H1 (cell line): ENCODE results near the gene MDK. TPM values are rescaled to one million over a fixed set of nuclear protein-coding genes. Genes with fewer than 3 reads are reported as not detected.
A peak's percentile ranks its signal among the peaks of the same experiment; 100 is the strongest.

Experiments
- CTCF ChIA-PET: fragments of 300-600 bp; sonication (Branson Sonifier 250); formaldehyde crosslinking; loops from one replicate; lab custom pipeline; 2021; ENCODE audit not compliant: partially characterized antibody; lab: Charles Lee
- POLR2A ChIA-PET: fragments of 300-600 bp; sonication (Branson Sonifier 250); formaldehyde crosslinking; loops from one replicate; lab custom pipeline; 2021; ENCODE audit warnings: inconsistent platforms; ENCODE audit not compliant: partially characterized antibody; lab: Charles Lee
- DNase-seq, 2 experiments: peaks; one replicate each; pipeline versions ENCODE4 v3.0.0 to v3.0.0-alpha.2; 2010 to 2022; ENCODE audit warnings: low spot score in 2 of 2, low read depth in 1 of 2, mixed read lengths in 1 of 2
- FAIRE-seq: peaks from 2 replicates; lab custom pipeline; 2011; peaks lifted over from hg19 to GRCh38; lab: Jason Lieb, UNC
- H2AFZ ChIP-seq: 2 replicates; pipeline ENCODE4 v1.8.1; 2012; ENCODE audit warnings: low read length, inconsistent platforms
- H2AK5ac ChIP-seq: 2 replicates; pipeline ENCODE4 v1.6.1; 2013; ENCODE audit warnings: low read depth, low read length
- H2BK120ac ChIP-seq: replicated peaks from 2 replicates; pipeline ENCODE3; 2013; ENCODE audit warnings: low read depth, low read length, inconsistent platforms
- H2BK12ac ChIP-seq: 2 replicates; pipeline ENCODE4 v1.6.1; 2013; ENCODE audit warnings: low read depth, low read length
- H2BK15ac ChIP-seq: 2 replicates; pipeline ENCODE4 v1.6.1; 2013; ENCODE audit warnings: low read length
- H2BK20ac ChIP-seq: 2 replicates; pipeline ENCODE4 v1.6.1; 2013; ENCODE audit warnings: low read length
- H2BK5ac ChIP-seq: 2 replicates; pipeline ENCODE4 v1.6.1; 2013; ENCODE audit warnings: low read depth, low read length
- H3K14ac ChIP-seq: 2 replicates; pipeline ENCODE4 v1.6.1; 2013; ENCODE audit warnings: inconsistent platforms; ENCODE audit not compliant: insufficient read length
- H3K18ac ChIP-seq: 2 replicates; pipeline ENCODE4 v1.6.1; 2013; ENCODE audit warnings: low read length; ENCODE audit errors: extremely low read depth
- H3K23ac ChIP-seq: 2 replicates; pipeline ENCODE4 v1.6.1; 2013; ENCODE audit warnings: inconsistent platforms; ENCODE audit not compliant: insufficient read length
- H3K23me2 ChIP-seq: 2 replicates; pipeline ENCODE4 v1.6.1; 2013; ENCODE audit warnings: low read depth, low read length
- H3K27ac ChIP-seq: 2 replicates; pipeline ENCODE4 v1.6.1; 2011; ENCODE audit warnings: low read depth, low read length, inconsistent platforms
- H3K27me3 ChIP-seq, 4 experiments: replicated peaks in 1 of 4; 1 replicate in 1 of 4; 2 replicates in 3 of 4; pipeline versions ENCODE4 v1.6.1 to v1.8.1; 2011 to 2013; ENCODE audit warnings: low read length in 3 of 4, mild to moderate bottlenecking in 3 of 4, inconsistent platforms in 2 of 4, mixed read lengths in 2 of 4, moderate library complexity in 1 of 4; ENCODE audit not compliant: control insufficient read depth in 3 of 4, insufficient read depth in 3 of 4; ENCODE audit errors: extremely low read depth in 1 of 4
- H3K36me3 ChIP-seq, 4 experiments: 2 replicates each; pipeline versions ENCODE4 v1.6.1 to v1.8.1; 2011 to 2013; ENCODE audit warnings: mild to moderate bottlenecking in 4 of 4, low read length in 3 of 4, moderate library complexity in 2 of 4, control low read depth in 1 of 4, inconsistent platforms in 1 of 4; ENCODE audit not compliant: insufficient read depth in 4 of 4, control insufficient read depth in 2 of 4
- H3K4ac ChIP-seq: replicated peaks from 2 replicates; pipeline ENCODE3; 2013; ENCODE audit warnings: low read length, low read depth, mixed read lengths, inconsistent platforms; ENCODE audit not compliant: insufficient read length
- H3K4me1 ChIP-seq, 4 experiments: replicated peaks in 1 of 4; 1 replicate in 1 of 4; 2 replicates in 3 of 4; pipeline versions ENCODE4 v1.6.1 to v1.8.1; 2011 to 2013; ENCODE audit warnings: low read length in 3 of 4, inconsistent platforms in 2 of 4, mixed read lengths in 1 of 4; ENCODE audit not compliant: insufficient read depth in 4 of 4, control insufficient read depth in 3 of 4
- H3K4me2 ChIP-seq, 2 experiments: 2 replicates each; pipeline versions ENCODE4 v1.6.1 to v1.8.1; 2011 to 2013; ENCODE audit warnings: low read depth in 2 of 2, low read length in 2 of 2, control low read depth in 1 of 2, inconsistent platforms in 1 of 2, mild to moderate bottlenecking in 1 of 2; ENCODE audit not compliant: insufficient read depth in 1 of 2
- H3K4me3 ChIP-seq, 4 experiments: fragments of 200-600, 300-600 bp in 1 of 4; sonication (generic), shearing (Covaris generic), sonication (Bioruptor Twin) in 1 of 4; 2 replicates each; pipeline versions ENCODE4 v1.5.1 to v1.8.1; 2011 to 2016; ENCODE audit warnings: low read length in 4 of 4, low read depth in 3 of 4, control low read depth in 2 of 4, inconsistent platforms in 2 of 4, mild to moderate bottlenecking in 2 of 4, mixed read lengths in 1 of 4, moderate library complexity in 1 of 4; ENCODE audit not compliant: insufficient read depth in 2 of 4; ENCODE audit errors: extremely low read depth in 1 of 4
- H3K56ac ChIP-seq: replicated peaks from 2 replicates; pipeline ENCODE3; 2013; ENCODE audit warnings: low read depth, mild to moderate bottlenecking, mixed read lengths, low read length, inconsistent platforms; ENCODE audit not compliant: insufficient read length
- H3K79me1 ChIP-seq: 2 replicates; pipeline ENCODE4 v1.6.1; 2013; ENCODE audit warnings: low read depth, low read length, control low read depth
- H3K79me2 ChIP-seq, 2 experiments: 2 replicates each; pipeline versions ENCODE4 v1.6.1 to v1.8.1; 2012 to 2013; ENCODE audit warnings: low read length in 2 of 2, mild to moderate bottlenecking in 2 of 2, inconsistent platforms in 1 of 2; ENCODE audit not compliant: insufficient read depth in 2 of 2, control insufficient read depth in 1 of 2
- H3K9ac ChIP-seq, 4 experiments: replicated peaks in 1 of 4; 1 replicate in 1 of 4; 2 replicates in 3 of 4; pipeline versions ENCODE4 v1.6.1 to v1.8.1; 2011 to 2013; ENCODE audit warnings: low read depth in 3 of 4, low read length in 3 of 4, control low read depth in 2 of 4, mild to moderate bottlenecking in 2 of 4, moderate library complexity in 2 of 4, inconsistent platforms in 1 of 4; ENCODE audit errors: extremely low read depth in 1 of 4
- H3K9me3 ChIP-seq, 2 experiments: 2 replicates each; pipeline versions ENCODE4 v1.6.1 to v1.8.1; 2012 to 2013; ENCODE audit warnings: mild to moderate bottlenecking in 2 of 2, moderate library complexity in 2 of 2, control low read depth in 1 of 2, inconsistent platforms in 1 of 2, low read depth in 1 of 2, low read length in 1 of 2, mixed read lengths in 1 of 2; ENCODE audit not compliant: insufficient read depth in 2 of 2
- H4K20me1 ChIP-seq, 2 experiments: replicated peaks in 1 of 2; 2 replicates each; pipeline versions ENCODE3 to v1.8.1; 2011 to 2013; ENCODE audit warnings: inconsistent platforms in 2 of 2, low read length in 2 of 2, mild to moderate bottlenecking in 1 of 2; ENCODE audit not compliant: insufficient read depth in 2 of 2, control insufficient read depth in 1 of 2
- H4K5ac ChIP-seq: 2 replicates; pipeline ENCODE4 v1.6.1; 2013; ENCODE audit warnings: low read length, low read depth, mixed read lengths, inconsistent platforms; ENCODE audit not compliant: insufficient read length
- H4K8ac ChIP-seq: 2 replicates; pipeline ENCODE4 v1.8.0; 2013; ENCODE audit warnings: mild to moderate bottlenecking, moderate library complexity, low read length, inconsistent platforms; ENCODE audit not compliant: insufficient read depth; ENCODE audit errors: extremely low read depth
- H4K91ac ChIP-seq: replicated peaks from 2 replicates; pipeline ENCODE3; 2013; ENCODE audit warnings: low read length, mixed read lengths, inconsistent platforms; ENCODE audit not compliant: insufficient read length
- BRCA1 ChIP-seq: IDR thresholded peaks from 2 replicates; pipeline ENCODE4 v1.6.1; 2012; ENCODE audit warnings: low read depth, low read length, improper control_type of control experiment
- CBX5 ChIP-seq: fragments of 300-800, 300-1000 bp; sonication (generic); IDR thresholded peaks from 2 replicates; pipeline ENCODE4 v1.7.1; 2016; ENCODE audit warnings: antibody characterized with exemption, low read length, low read depth
- CBX8 ChIP-seq: fragments of 300-800, 300-1000 bp; sonication (generic); IDR thresholded peaks from 2 replicates; pipeline ENCODE4 v1.7.1; 2016; ENCODE audit warnings: low read depth, low read length, borderline replicate concordance
- CTCF ChIP-seq, 3 experiments: IDR thresholded peaks; 1 replicate in 2 of 3; 2 replicates in 1 of 3; pipeline versions ENCODE4 v1.5.1 to v1.6.1; 2011; ENCODE audit warnings: low read length in 3 of 3, mild to moderate bottlenecking in 3 of 3, inconsistent platforms in 2 of 3, low read depth in 1 of 3, moderate library complexity in 1 of 3; ENCODE audit not compliant: insufficient read depth in 1 of 3; ENCODE audit errors: control extremely low read depth in 1 of 3
- GABPA ChIP-seq: IDR thresholded peaks from 2 replicates; pipeline ENCODE4 v1.6.1; 2011; ENCODE audit warnings: mild to moderate bottlenecking, low read length, moderate library complexity, borderline replicate concordance; ENCODE audit not compliant: insufficient read depth
- JUND ChIP-seq: IDR thresholded peaks from 2 replicates; pipeline ENCODE4 v1.6.1; 2011; ENCODE audit warnings: mild to moderate bottlenecking, improper control_type of control experiment, low read length
- POLR2AphosphoS5 ChIP-seq: IDR thresholded peaks from 2 replicates; pipeline ENCODE4 v1.6.1; 2011; ENCODE audit warnings: low read depth, low read length
- WGBS, 2 experiments: shearing (Covaris generic) in 1 of 2; methylation state at CpG; one replicate each; pipeline versions ENCODE4 v1.1.6 to v1.1.7; 2013 to 2015; ENCODE audit warnings: low lambda C conversion rate in 2 of 2, mixed read lengths in 2 of 2, inconsistent platforms in 1 of 2, low coverage in 1 of 2, missing lambda C conversion rate in 1 of 2; ENCODE audit not compliant: insufficient replicate concordance in 2 of 2, insufficient coverage in 1 of 2, insufficient read length in 1 of 2; ENCODE audit errors: extremely low coverage in 1 of 2, missing lambda C conversion rate in 1 of 2; 5-methylcytosine and 5-hydroxymethylcytosine counted together
- polyA plus RNA-seq, 7 experiments: library from polyadenylated mRNA; depleted of rRNA in 3 of 7; stranded (reverse) in 5 of 7; unstranded in 2 of 7; fragments of >200 nt in 5 of 7; fragments of 200-250 nt in 2 of 7; gene quantifications; 1 replicate in 5 of 7; 2 replicates in 1 of 7; 4 replicates in 1 of 7; pipeline versions ENCODE4 v1.2.1 to v1.2.3, GENCODE V29; 2011 to 2013; ENCODE audit warnings: missing spikeins in 2 of 7, mixed read lengths in 2 of 7
- total RNA-seq: library from RNA; stranded (reverse); fragmentation: NEBNext Ultra II Directional; extraction: Animal tissue kit (Norgen Biotek cat#: 25700); gene quantifications from 2 replicates; pipeline ENCODE4 v1.2.1, GENCODE V29; 2021
- TF ChIP-seq, protein P1 (sequence below): IDR thresholded peaks from 2 replicates; pipeline ENCODE4 v1.6.1; 2012; ENCODE audit warnings: inconsistent platforms

MDK gene
- total and polyA plus RNA-seq, 2 of the 8 experiments (the other 6 are each of a cell fraction or from before 2014, with no cell fraction given) = 309 to 606 TPM

DNA sequence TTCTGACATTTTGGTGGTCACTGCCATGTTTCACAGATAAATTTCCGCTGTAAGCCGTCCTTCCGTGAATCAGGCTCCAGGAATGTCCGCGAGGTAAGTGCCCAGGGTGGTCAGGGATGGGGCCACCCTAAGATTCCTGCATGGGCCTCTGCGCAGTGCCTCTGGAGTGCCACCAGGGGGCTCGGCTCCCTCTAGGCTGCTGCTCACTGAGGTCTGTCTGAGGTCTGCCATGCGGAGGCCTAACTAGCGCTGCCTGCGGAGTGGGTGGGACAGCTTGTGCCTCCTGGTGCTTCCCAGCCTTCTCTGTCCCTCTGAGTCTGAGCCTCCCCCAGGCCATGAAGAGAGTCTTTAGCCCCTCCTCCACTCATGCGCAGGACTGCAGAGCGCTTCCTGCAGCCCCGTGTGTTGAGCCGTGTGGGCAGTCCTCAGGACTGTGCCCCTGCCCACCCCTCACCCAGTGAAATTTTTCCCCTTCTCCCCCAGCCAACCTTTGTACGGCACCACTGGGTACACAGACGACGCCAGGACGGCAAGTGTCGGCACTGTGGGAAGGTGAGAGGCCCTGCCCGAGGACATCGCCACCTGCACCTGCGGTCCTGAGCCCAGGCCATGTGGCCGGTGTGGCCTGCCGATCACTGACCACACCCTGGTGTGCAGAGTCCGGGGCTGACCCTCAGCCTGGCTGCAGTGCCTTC lies 11.9 kb upstream of the MDK start:
- Histone ChIP-seq H3K79me1 (peaks cover 2% of the 10 kb centered on the region), H4K8ac (no peak overlapping the region; the same call in 1 of the 2 replicates), H3K4me1 (peaks cover 0 to 13% (median 4%) of the 10 kb centered on the region in 4 experiments; a peak in 5 of 7 replicates), H3K4me2 (no peak overlapping the region), H3K79me2 (peaks cover 0 to 10% of the 10 kb centered on the region in 2 experiments; a peak in 1 of 4 replicates), H2AFZ (no peak overlapping the region), H3K4me3 (no peak overlapping the region), H3K27me3 (no peaks in the 10 kb centered on the region), H3K27ac (0 out of 2 replicates have a peak overlapping the region, but pooled peaks have one; percentile 1), H4K20me1 (peaks cover 1 to 20% of the 10 kb centered on the region in 2 experiments), H2AK5ac (no peak overlapping the region), H3K9ac (no peak overlapping the region), H3K4ac (no peak overlapping the region), H3K18ac (0 out of 2 replicates have a peak overlapping the region, but pooled peaks have one; percentile 22), H3K23ac (no peak overlapping the region), H2BK20ac (no peak overlapping the region), H3K36me3 (peaks cover 2 to 23% (median 7%) of the 10 kb centered on the region in 4 experiments; a peak in 6 of 8 replicates), H2BK15ac (peak overlapping the region; percentile 54; the same call in 1 of the 2 replicates), H2BK5ac (0 out of 2 replicates have a peak overlapping the region, but pooled peaks have one; percentile 73), H3K9me3 (no peaks in the 10 kb centered on the region), H4K5ac (no peak overlapping the region), H3K23me2 (no peaks in the 10 kb centered on the region), H4K91ac (no peak overlapping the region), H3K56ac (no peak overlapping the region), H2BK120ac (no peak overlapping the region), H2BK12ac (0 out of 2 replicates have a peak overlapping the region, but pooled peaks have one; percentile 76), H3K14ac (no peak overlapping the region)
- FAIRE-seq (peak; percentile 81), DNase-seq (peak in 1 of 2 experiments; percentile 86)
- WGBS, 2 experiments = 78% methylated on average over 25 of the region's 25 CpGs; no CpG with 5 or more reads in 1 of the 2 experiments
- ChIA-PET CTCF (interaction anchor here (0.6 to 44.5 kb wide), 10 partner anchors 8 to 509 kb away, joined by 3 to 1004 read pairs (median 3); partner anchors contain the start of gene DGKZ), POLR2A (interaction anchor here (1.0 to 1.7 kb wide), 4 partner anchors 9 to 41 kb away, joined by 3 to 4 read pairs (median 4); partner anchors contain the start of gene MDK)
- 0 out of 2 replicates have a peak, but pooled peaks have one; percentile 13 for TF ChIP-seq POLR2AphosphoS5
- no peak for TF ChIP-seq BRCA1
- no peak for TF ChIP-seq CBX5
- no peak for TF ChIP-seq JUND
- TF ChIP-seq CBX8 = no peak
- TF ChIP-seq CTCF (IDR thresholded peaks at IDR 0.05; ENCODE audit: control extremely low read depth in 1 of 3, insufficient read depth in 1 of 3, low read depth in 1 of 3, low read length in 3 of 3) = peak in 2 of 3 experiments; percentile 85 to 99; a peak in 3 of 4 replicates
- TF ChIP-seq GABPA = no peak; the same call in 1 of the 2 replicates
- TF ChIP-seq, protein P1, sequence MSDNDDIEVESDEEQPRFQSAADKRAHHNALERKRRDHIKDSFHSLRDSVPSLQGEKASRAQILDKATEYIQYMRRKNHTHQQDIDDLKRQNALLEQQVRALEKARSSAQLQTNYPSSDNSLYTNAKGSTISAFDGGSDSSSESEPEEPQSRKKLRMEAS = peak; percentile 60; the same call in 1 of the 2 replicates
